NCI-H1092 treated with DMSO at 0.1 percent for 48 hours (cell line): ENCODE results near the gene ADGRB3.
"Not testable (repeated sequence)": the region's sequence is repeated elsewhere in the genome, so short reads cannot be mapped to it uniquely, and the experiment has no call there.

Source experiments
- DNase-seq: peaks from one replicate; lab custom pipeline; 2025; lab: John Stamatoyannopoulos, UW

ADGRB3 gene

GRCh38 chr6:69232911-69233448, 597.9 kb downstream of the ADGRB3 start:
- DNase-seq = no peak

DNA sequence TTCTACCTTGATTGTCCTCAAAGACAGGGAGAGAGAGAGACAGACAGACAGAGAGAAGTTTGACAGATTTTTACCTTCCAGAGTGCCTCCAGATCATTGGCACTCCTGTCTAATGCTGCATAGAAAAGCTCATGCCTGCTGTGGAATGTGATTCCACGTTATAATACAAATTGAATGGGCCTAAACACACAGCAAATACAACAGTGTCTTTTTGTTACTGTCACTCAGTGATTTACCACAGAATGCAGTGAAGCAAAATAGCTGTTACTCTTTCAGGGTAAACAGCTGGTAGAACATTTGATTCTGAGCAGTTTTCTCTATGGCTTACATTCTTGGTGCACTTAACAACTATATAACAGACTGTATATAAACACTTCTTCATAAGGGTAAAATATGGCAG, 603.0 kb downstream of the ADGRB3 start:
- no peak for DNase-seq

GRCh38 chr6:69246983-69247382, 611.9 kb downstream of the ADGRB3 start:
- DNase-seq = no peak

- no peak for DNase-seq
These were observed 625.9 kb downstream of the ADGRB3 start for GRCh38 chr6:69261010-69261409.

GRCh38 chr6:69263297-69263696, 628.2 kb downstream of the ADGRB3 start:
- DNase-seq = no peak

DNA sequence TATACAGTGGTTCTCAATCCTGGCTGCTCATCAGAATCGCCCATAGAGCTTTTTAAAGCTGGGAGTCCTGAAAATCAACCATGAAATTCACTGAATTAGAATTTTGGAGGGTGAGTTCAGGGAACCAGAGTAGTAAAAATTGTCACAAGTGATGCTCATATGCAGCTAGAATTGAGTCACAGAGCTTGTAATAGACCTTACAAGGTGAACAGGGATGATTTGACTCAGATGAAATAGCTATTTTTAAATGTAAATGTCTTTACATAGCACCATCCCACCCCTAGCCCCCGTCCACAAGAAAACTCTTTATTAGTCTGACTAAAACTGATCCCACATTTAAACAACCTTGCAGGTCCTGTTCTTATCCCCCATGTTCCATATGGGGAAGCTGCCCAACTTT, 630.0 kb downstream of the ADGRB3 start:
- DNase-seq = no peak

GRCh38 chr6:69265706-69266105, 630.6 kb downstream of the ADGRB3 start:
- DNase-seq = no peak

DNA sequence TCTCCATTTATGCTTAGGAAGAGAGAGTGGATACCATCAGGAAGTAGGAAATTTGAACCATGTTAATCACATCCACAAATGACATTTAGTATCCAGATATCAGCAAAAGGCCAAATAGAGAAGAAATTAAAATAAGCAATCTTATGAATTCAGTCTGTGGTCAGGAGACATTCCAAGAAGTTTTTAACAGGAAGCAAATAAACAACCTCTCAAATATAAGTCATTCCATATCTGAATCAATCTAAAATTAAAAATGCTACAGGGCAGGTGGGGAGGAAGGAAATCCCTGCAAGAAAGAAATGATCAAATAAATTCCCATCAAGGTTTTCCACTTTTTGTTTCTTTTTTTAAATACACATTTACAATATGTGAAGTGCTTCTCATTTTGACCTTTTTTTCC, 641.1 kb downstream of the ADGRB3 start:
- DNase-seq = no peak

- DNase-seq = no peak
These were observed 644.7 kb downstream of the ADGRB3 start for GRCh38 chr6:69279805-69280204.

DNA sequence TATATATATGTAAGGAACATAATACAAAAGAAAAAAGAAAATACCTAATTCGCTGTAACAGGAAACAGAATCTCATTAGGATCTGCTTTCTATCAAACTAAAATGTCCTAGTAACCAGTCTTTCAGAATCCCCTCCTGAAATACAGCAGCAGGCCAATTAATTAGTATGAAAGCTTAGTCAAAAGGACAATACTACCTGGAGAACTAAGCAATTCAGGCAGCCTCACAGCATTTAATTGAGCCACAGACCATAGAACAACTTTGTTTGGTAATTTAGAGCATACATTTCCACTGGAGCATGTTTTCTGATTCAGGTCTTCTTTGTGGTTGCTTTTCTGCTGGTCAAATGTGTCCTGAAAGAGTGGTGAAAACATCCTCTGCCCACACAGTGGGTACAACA, 645.8 kb downstream of the ADGRB3 start:
- no peak for DNase-seq

DNA sequence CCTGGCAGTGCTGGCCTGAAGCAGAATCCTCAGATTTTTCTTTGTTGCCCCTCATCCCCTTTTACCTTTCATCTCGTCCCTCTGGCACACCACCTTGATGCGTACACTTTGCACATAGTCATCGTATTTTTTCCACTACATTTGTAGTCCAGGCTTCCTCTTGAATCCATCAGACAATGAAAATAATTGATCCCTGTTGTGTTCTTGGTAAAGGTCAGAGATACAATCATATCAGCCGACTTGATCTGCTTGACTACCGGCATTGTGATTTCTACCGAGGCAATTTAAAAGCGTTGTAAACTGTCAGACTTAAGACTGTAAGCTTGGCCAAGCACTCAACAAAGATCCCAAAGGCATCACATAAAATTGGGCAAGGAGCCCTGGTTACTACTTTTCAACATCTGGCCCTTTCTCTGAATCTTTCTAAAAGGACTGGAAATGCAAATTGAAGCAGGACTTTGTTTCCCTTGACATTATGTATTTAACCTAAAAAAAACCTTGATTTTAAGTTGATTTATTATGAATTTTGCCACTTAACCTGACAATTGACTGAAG, 649.2 kb downstream of the ADGRB3 start:
- no peak for DNase-seq

GRCh38 chr6:69285054-69285453, 650.0 kb downstream of the ADGRB3 start:
- no peak for DNase-seq

DNA sequence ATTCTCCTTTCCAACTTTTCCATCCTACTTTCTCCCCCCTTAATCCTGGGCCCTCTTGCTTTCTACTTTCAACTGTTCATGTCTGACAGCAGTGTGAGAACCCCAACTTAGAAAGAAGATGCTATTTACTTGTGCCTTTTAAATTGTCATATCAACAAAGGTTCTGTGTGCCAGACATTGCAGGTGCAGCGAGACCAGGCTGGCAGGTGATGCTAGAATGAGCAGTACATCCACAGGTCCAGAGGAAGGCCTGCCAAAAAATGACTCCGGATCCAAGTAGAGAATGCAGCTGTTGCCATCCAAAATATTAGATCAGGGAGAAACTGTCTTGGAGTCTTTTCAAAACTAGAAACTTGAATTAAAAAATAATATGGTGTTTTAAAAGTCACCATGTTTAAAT, 651.2 kb downstream of the ADGRB3 start:
- DNase-seq = peak; percentile 9

- not testable (repeated sequence) for DNase-seq
These were observed 653.1 kb downstream of the ADGRB3 start for GRCh38 chr6:69288198-69288597.

DNA sequence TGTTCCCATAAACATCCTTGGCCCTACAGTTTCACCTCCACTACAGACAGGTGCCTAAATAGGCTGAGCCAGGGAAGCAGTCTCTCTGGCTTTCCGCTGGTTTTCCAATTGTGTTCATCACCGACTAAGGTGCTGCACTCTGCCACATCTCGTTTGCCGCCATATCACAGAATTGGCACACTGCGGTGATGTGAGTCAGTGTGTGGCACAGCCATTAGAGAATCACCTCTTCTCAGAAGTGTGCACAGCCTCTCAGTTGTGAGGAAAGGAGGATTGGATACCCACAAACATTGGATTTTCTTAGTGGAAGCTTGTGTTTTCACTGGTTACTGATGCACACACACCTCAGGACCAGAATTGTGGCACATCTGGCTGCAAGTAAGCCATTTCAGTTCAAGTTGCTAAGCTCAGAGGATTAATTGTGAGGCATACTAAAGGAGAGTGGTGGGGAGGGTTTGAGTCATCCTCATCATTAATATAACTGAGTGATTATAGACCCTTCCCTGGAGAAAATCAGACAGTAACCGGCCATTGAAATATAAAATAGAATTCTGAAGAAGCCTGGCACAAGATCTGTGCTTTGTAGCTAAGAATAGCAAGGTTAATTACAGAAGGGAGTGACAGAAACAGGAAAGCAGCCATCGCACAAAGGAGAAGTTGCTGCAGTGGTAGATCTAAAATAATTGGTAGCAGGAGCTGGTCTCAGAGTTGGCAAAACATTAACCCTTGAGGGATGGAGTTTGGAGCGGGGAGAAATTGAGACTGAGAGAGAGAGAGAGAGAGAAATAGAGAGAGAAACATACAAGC, 654.8 kb downstream of the ADGRB3 start:
- no peak for DNase-seq

GRCh38 chr6:69293471-69293870, 658.4 kb downstream of the ADGRB3 start:
- no peak for DNase-seq

- DNase-seq = no peak
These were observed 659.3 kb downstream of the ADGRB3 start for GRCh38 chr6:69294407-69294806.

GRCh38 chr6:69294862-69295261, 659.8 kb downstream of the ADGRB3 start:
- no peak for DNase-seq

DNA sequence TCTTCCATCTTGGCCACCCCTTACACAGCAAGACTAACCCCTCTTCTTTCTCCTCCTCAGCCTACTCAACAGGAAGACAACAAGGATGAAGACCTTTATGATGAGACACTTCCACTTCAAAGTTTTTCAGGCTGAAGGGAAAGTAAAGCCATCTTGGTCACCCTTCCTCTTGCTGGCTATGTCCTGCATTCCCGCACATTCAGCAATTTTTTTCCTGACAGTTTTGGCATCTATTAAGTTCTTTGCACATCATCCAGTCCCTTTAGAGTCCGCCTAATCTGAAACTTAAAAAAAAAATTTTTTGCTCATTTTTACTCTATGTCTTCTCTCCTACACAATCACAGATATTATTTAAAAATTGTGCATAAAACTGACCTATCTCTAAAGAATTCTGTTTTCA, 668.3 kb downstream of the ADGRB3 start:
- DNase-seq = no peak

DNA sequence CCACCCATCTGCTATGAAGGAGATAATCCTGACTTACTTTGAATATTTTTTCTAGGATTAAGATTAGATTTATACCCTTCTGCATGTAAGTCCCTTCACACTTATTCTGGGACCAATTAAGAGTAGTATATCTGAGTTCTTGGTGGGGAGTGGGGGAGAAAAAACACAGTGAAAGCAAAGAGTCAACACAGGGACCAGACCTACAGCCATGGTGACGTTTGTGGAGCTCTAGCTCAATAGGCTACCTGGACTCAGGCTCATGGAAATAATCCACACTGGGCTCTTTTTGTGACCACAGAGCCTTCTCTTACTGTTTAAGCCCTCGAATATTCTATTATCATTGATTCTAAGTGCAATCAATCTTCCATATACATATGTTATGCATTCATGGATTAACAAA, 670.4 kb downstream of the ADGRB3 start:
- DNase-seq = no peak

DNA sequence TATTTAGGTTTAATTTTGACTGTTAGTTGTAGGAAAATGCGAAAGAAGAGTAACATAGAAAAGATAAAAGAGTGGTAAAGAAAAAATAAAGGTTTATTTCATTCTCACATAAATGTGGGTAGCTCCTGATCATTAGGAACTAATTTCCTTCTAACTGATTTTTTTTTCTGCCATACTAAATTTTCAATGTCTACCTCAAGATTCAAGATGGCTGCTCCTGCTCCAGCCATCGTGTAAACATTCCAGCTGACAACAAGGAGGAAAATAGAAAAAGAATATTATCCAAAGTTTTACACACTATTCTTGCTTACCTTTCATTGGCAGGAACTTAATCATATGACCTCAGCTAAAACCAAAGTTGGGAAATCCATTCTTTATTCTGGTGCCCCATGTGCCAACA, 673.5 kb downstream of the ADGRB3 start:
- no peak for DNase-seq

DNA sequence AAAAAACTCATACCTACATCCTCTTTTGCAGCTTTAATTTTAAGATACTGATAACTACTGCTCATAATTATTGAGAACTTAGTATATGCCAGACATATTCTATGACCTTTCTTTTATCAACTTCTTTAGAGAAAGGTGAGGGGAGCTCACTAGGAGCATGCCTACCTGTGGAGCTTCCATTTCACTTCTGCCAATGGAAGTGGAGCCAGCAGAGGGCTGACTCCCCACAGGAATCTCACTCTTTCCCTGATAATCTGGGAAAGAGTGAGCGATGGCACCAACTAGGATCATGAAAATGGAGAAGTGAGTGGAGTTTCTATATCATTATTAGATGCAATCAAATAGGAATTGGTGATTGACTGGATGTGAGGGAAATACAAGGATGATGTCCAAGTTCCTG, 676.8 kb downstream of the ADGRB3 start:
- DNase-seq = no peak

GRCh38 chr6:69314001-69314400, 678.9 kb downstream of the ADGRB3 start:
- no peak for DNase-seq

- DNase-seq = no peak
These were observed 679.4 kb downstream of the ADGRB3 start for GRCh38 chr6:69314531-69314930.
